ENCODE results near the gene OR11A1.

OR11A1 gene

GRCh38 chr6:29456971-29457370 is at the start of gene OR11A1, which contains the start of gene OR2H1:
TSS of gene OR11A1 (minus strand) at chr6:29457071. CDS start at chr6:29427641, 29,430 bp downstream.
TSS of gene OR2H1 (plus strand) at chr6:29457155. CDS start at chr6:29461770, 4,615 bp downstream.
- no peak for DNase-seq (ENCODE audit: low read depth in 2 of 2)

GRCh38 chr6:29506446-29507067 is 49.7 kb upstream of the OR11A1 start:
- no peak for DNase-seq (ENCODE audit: low read depth in 2 of 2)

- no peak for DNase-seq (ENCODE audit: low read depth in 2 of 2)
Observed at GRCh38 chr6:29505808-29506207, 48.9 kb upstream of the OR11A1 start.

GRCh38 chr6:29504961-29505360 is 48.1 kb upstream of the OR11A1 start:
- no peak for DNase-seq (ENCODE audit: low read depth in 2 of 2)

- no peak for DNase-seq (ENCODE audit: low read depth in 2 of 2)
Observed at GRCh38 chr6:29502597-29502996, 45.7 kb upstream of the OR11A1 start.

- no peak for DNase-seq (ENCODE audit: low read depth in 2 of 2)
Observed at GRCh38 chr6:29502181-29502580, 45.3 kb upstream of the OR11A1 start.

GRCh38 chr6:29501106-29501505 is 44.2 kb upstream of the OR11A1 start:
- DNase-seq (ENCODE audit: low read depth in 2 of 2), result no peak

- DNase-seq (ENCODE audit: low read depth in 2 of 2), result no peak
Observed at GRCh38 chr6:29500594-29500993, 43.7 kb upstream of the OR11A1 start.

- DNase-seq (ENCODE audit: low read depth in 2 of 2), result no peak
Observed at GRCh38 chr6:29499704-29500103, 42.8 kb upstream of the OR11A1 start.

- DNase-seq (ENCODE audit: low read depth in 2 of 2), result no peak
Observed at GRCh38 chr6:29496961-29497360, 40.1 kb upstream of the OR11A1 start.

- DNase-seq (ENCODE audit: low read depth in 2 of 2), result no peak
Observed at GRCh38 chr6:29495571-29495970, 38.7 kb upstream of the OR11A1 start.

- DNase-seq (ENCODE audit: low read depth in 2 of 2), result no peak
Observed at GRCh38 chr6:29494131-29494530, 37.3 kb upstream of the OR11A1 start.

GRCh38 chr6:29493261-29493660 is 36.4 kb upstream of the OR11A1 start:
- no peak for DNase-seq (ENCODE audit: low read depth in 2 of 2)

- DNase-seq (ENCODE audit: low read depth in 2 of 2), result no peak
Observed at GRCh38 chr6:29491574-29491973, 34.7 kb upstream of the OR11A1 start.

GRCh38 chr6:29490552-29490951 is 33.7 kb upstream of the OR11A1 start:
- DNase-seq (ENCODE audit: low read depth in 2 of 2), result no peak

- no peak for DNase-seq (ENCODE audit: low read depth in 2 of 2)
Observed at GRCh38 chr6:29490055-29490454, 33.2 kb upstream of the OR11A1 start.

GRCh38 chr6:29489286-29489685 is 32.4 kb upstream of the OR11A1 start:
- no peak for DNase-seq (ENCODE audit: low read depth in 2 of 2)

- DNase-seq (ENCODE audit: low read depth in 2 of 2), result no peak
Observed at GRCh38 chr6:29488874-29489273, 32.0 kb upstream of the OR11A1 start.

- no peak for DNase-seq (ENCODE audit: low read depth in 2 of 2)
Observed at GRCh38 chr6:29487660-29488059, 30.8 kb upstream of the OR11A1 start, which contains the start of gene MAS1L. TSS of gene MAS1L (minus strand) at chr6:29487956. CDS start at chr6:29487902, 54 bp downstream.

GRCh38 chr6:29487131-29487530 is 30.3 kb upstream of the OR11A1 start:
- no peak for DNase-seq (ENCODE audit: low read depth in 2 of 2)

- no peak for DNase-seq (ENCODE audit: low read depth in 2 of 2)
Observed at GRCh38 chr6:29486577-29486976, 29.7 kb upstream of the OR11A1 start.

- DNase-seq (ENCODE audit: low read depth in 2 of 2), result no peak
Observed at GRCh38 chr6:29483735-29484134, 26.9 kb upstream of the OR11A1 start.

GRCh38 chr6:29483186-29483585 is 26.3 kb upstream of the OR11A1 start:
- no peak for DNase-seq (ENCODE audit: low read depth in 2 of 2)

- DNase-seq (ENCODE audit: low read depth in 2 of 2), result no peak
Observed at GRCh38 chr6:29479560-29479959, 22.7 kb upstream of the OR11A1 start.
